HL-60 (cell line): Measurements from ENCODE around the gene SUFU.
A peak's percentile ranks its signal among the peaks of the same experiment; 100 is the strongest.

Experiments
- DNase-seq, 2 experiments: peaks; one replicate each; pipeline ENCODE4 v3.0.0-alpha.2; 2010 to 2020; ENCODE audit warnings: low read depth in 1 of 2, low spot score in 1 of 2
- H3K27ac ChIP-seq: fragments of 250-450 bp; sonication (Bioruptor Pico); replicated peaks from 2 replicates; pipeline ENCODE4 v1.5.1; 2020; ENCODE audit warnings: mild to moderate bottlenecking, moderate library complexity
- H3K27me3 ChIP-seq: fragments of 250-450 bp; sonication (Bioruptor Pico); 2 replicates; pipeline ENCODE4 v1.5.1; 2021; ENCODE audit warnings: mild to moderate bottlenecking, moderate library complexity; ENCODE audit not compliant: insufficient read depth, poor library complexity, severe bottlenecking
- H3K4me3 ChIP-seq: replicated peaks from 2 replicates; pipeline ENCODE4 v1.5.1; 2011; ENCODE audit warnings: mild to moderate bottlenecking, control low read depth, low read length; ENCODE audit not compliant: insufficient read depth
- CTCF ChIP-seq: IDR thresholded peaks from one replicate; pipeline ENCODE4 v1.5.1; 2011; ENCODE audit warnings: low read length, control low read depth, inconsistent platforms; ENCODE audit not compliant: insufficient read depth
- GABPA ChIP-seq: IDR thresholded peaks from 2 replicates; pipeline ENCODE4 v1.6.1; 2012; ENCODE audit warnings: low read depth
- POLR2AphosphoS5 ChIP-seq: IDR thresholded peaks from 2 replicates; pipeline ENCODE4 v1.6.1; 2012; ENCODE audit warnings: low read depth
- REST ChIP-seq: IDR thresholded peaks from 2 replicates; pipeline ENCODE4 v1.6.1; 2012; ENCODE audit warnings: low read depth; ENCODE audit not compliant: insufficient replicate concordance
- SPI1 ChIP-seq: IDR thresholded peaks from 2 replicates; pipeline ENCODE4 v1.6.1; 2012; ENCODE audit warnings: low read depth, mild to moderate bottlenecking, borderline replicate concordance

The SUFU gene

GRCh38 chr10:102644646-102645387 lies 141.0 kb downstream of the SUFU start:
- H3K27ac ChIP-seq, result peak overlapping the region; percentile 95
- TF ChIP-seq POLR2AphosphoS5 (peak; percentile 75; the same call in 1 of the 2 replicates), CTCF (peak; percentile 23), SPI1 (no peak)
- peak overlapping the region; percentile 81 for H3K4me3 ChIP-seq
- no peaks in the 10 kb centered on the region for H3K27me3 ChIP-seq
- peak in 1 of 2 experiments; percentile 82 for DNase-seq

- Histone ChIP-seq H3K27ac (peak overlapping the region; percentile 95), H3K4me3 (peak overlapping the region; percentile 81), H3K27me3 (no peaks in the 10 kb centered on the region)
- peak in 1 of 2 experiments; percentile 79 for DNase-seq
- no peak for TF ChIP-seq REST
- no peak for TF ChIP-seq POLR2AphosphoS5
- TF ChIP-seq GABPA, result no peak
- no peak for TF ChIP-seq SPI1
- no peak for TF ChIP-seq CTCF
These were observed 141.6 kb downstream of the SUFU start for GRCh38 chr10:102645388-102645740.

- peak overlapping the region; percentile 95 for H3K27ac ChIP-seq
- no peaks in the 10 kb centered on the region for H3K27me3 ChIP-seq
- TF ChIP-seq REST (peak; percentile 48), CTCF (no peak), GABPA (peak; percentile 59), SPI1 (peak; percentile 98), POLR2AphosphoS5 (peak; percentile 88)
- DNase-seq, result peak; percentile 91 to 98
- peak overlapping the region; percentile 81 for H3K4me3 ChIP-seq
These were observed 142.2 kb downstream of the SUFU start for GRCh38 chr10:102645741-102646609.
